Adrenal gland (tissue), 12 donors: ENCODE measurements around the gene SOBP. TPM values are rescaled to one million over a fixed set of nuclear protein-coding genes. Genes with fewer than 3 reads are reported as not detected.

Source experiments
- DNase-seq, 7 donors: peaks; one replicate each; pipeline ENCODE4 v3.0.0-alpha.2; 2019 to 2020
- H3K27ac ChIP-seq, 5 donors: fragments of 200-600 bp; sonication (generic) in 4 of 5; 1 replicate in 3 of 5; 2 replicates in 2 of 5; pipeline versions ENCODE4 v1.5.1 to v1.8.0; 2016 to 2020; ENCODE audit warnings: mild to moderate bottlenecking in 1 of 5
- H3K27me3 ChIP-seq: fragments of 200-600 bp; 2 replicates; pipeline ENCODE4 v1.8.0; 2021
- H3K36me3 ChIP-seq, 2 donors: fragments of 200-600 bp; replicated peaks in 1 of 2; 1 replicate in 1 of 2; 2 replicates in 1 of 2; pipeline versions ENCODE4 v1.5.1 to v1.8.0; 2018 to 2022
- H3K4me1 ChIP-seq, 2 donors: fragments of 200-600 bp; replicated peaks in 1 of 2; 1 replicate in 1 of 2; 2 replicates in 1 of 2; pipeline versions ENCODE4 v1.5.1 to v1.8.0; 2018 to 2021
- H3K4me3 ChIP-seq, 4 donors: fragments of 200-600 bp; sonication (generic) in 3 of 4; one replicate each; pipeline ENCODE4 v1.5.1; 2016 to 2018
- H3K9me3 ChIP-seq, 3 donors: fragments of 200-600 bp; sonication (generic) in 1 of 3; replicated peaks in 1 of 3; 1 replicate in 2 of 3; 2 replicates in 1 of 3; pipeline versions ENCODE4 v1.5.1 to v1.8.0; 2016 to 2021
- CTCF ChIP-seq, 6 experiments: fragments of 450-650 bp in 4 of 6; fragments of 200-600 bp in 2 of 6; sonication (generic) in 1 of 6; IDR thresholded peaks; 1 replicate in 5 of 6; 2 replicates in 1 of 6; pipeline versions ENCODE4 v1.5.1 to v1.8.0; 2016 to 2021; ENCODE audit warnings: antibody characterized with exemption in 6 of 6, mild to moderate bottlenecking in 2 of 6, moderate library complexity in 1 of 6
- POLR2A ChIP-seq, 2 donors: fragments of 450-650 bp; IDR thresholded peaks; one replicate each; pipeline ENCODE4 v1.6.1; 2017; ENCODE audit warnings: antibody characterized with exemption in 2 of 2, mild to moderate bottlenecking in 2 of 2, moderate library complexity in 1 of 2
- WGBS, 4 donors: extraction: QIAGEN DNeasy Blood & Tissue Kit in 2 of 4; methylation state at CpG; one replicate each; pipeline versions ENCODE4 v1.1.5 to v1.1.7; 2013 to 2017; 5-methylcytosine and 5-hydroxymethylcytosine counted together
- intact Hi-C, 2 donors: fragments of 100-400 bp; cut with DNase I; formaldehyde crosslinking; loops; one replicate each; pipeline versions ENCODE4 v1.14.1 to v1.15.0; 2022 to 2023
- polyA plus RNA-seq, 3 donors: library from polyadenylated mRNA; stranded (reverse); fragments of 200-250 nt in 2 of 3; fragments of 350-450 nt in 1 of 3; fragmentation: Illumina TruSeq in 1 of 3; extraction: RNeasy Lipid Tissue Mini Kit (QIAGEN cat#74804) in 1 of 3; gene quantifications; one replicate each; pipeline ENCODE4 v1.2.3, GENCODE V29; 2013 to 2014
- total RNA-seq, 9 donors: library from RNA; depleted of rRNA in 4 of 9; stranded (reverse); fragments of >200 nt in 4 of 9; fragments of 120-200 nt in 1 of 9; fragmentation: NEBNext Ultra II Directional in 1 of 9; extraction: Animal tissue kit (Norgen Biotek cat#: 25700) in 1 of 9; gene quantifications; one replicate each; pipeline versions ENCODE4 v1.1.0 to v1.2.4, GENCODE V29; 2013 to 2023
- donor health status: healthy with polysubstance abuse.
- donor health status: Bipolar disorder and iron deficiency.
- donor health status: DM: yes; HTN: yes; CAD: no.
- donor health status: DM: no; HTN: no; CAD: no.
- donor health status: DM: no; HTN: no; CAD: no.
- donor health status: DM: yes; HTN: yes; CAD: no.

SOBP gene
- total and polyA plus RNA-seq, 12 donors, result 5.6 to 25.6 (median 12.5) TPM

DNA sequence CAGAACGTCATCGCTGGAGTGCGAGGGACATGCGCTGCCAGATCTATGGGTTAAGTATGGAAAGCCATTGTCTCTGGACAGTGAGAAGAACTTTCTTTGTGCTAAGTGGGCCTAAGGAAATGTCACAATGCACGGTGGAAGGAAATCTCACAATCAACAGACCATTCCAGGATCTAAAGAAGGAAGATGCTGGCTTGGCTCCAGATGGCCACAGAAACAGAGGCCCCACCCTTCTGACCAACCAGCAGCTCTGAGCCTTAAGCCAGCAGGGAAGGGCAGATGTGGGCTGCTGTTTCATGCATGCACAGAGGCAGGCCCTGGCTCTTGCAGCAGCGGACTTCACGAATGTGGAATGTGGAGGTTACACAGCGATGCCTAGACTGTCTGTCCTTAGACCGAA, 156.3 kb downstream of the SOBP start:
- Histone ChIP-seq H3K4me3 (no peak overlapping the region), H3K36me3 (no peaks in the 10 kb centered on the region), H3K27me3 (no peaks in the 10 kb centered on the region), H3K9me3 (no peaks in the 10 kb centered on the region), H3K27ac (no peak overlapping the region), H3K4me1 (peaks cover 4 to 15% of the 10 kb centered on the region in 2 donors)
- intact Hi-C loops, result no loop called here
- 77 to 80% (median 78%) methylated on average over 9 of the region's 9 CpGs for WGBS, 4 donors
- TF ChIP-seq POLR2A (IDR thresholded peaks at IDR 0.05), result no peak
- no peak for TF ChIP-seq CTCF (IDR thresholded peaks at IDR 0.05)
- DNase-seq, result peak in 2 of 7 donors; percentile 44 to 49

- Histone ChIP-seq H3K4me3 (no peak overlapping the region), H3K27me3 (no peaks in the 10 kb centered on the region), H3K9me3 (no peaks in the 10 kb centered on the region), H3K4me1 (peaks cover 4 to 15% of the 10 kb centered on the region in 2 donors), H3K36me3 (no peaks in the 10 kb centered on the region), H3K27ac (no peak overlapping the region)
- 92 to 97% (median 95%) methylated on average over 2 of the region's 2 CpGs for WGBS, 4 donors
- no peak for DNase-seq
- TF ChIP-seq POLR2A (IDR thresholded peaks at IDR 0.05) (no peak), CTCF (IDR thresholded peaks at IDR 0.05) (no peak)
- intact Hi-C loops, result no loop called here
Observed at GRCh38 chr6:107646776-107647438, 157.0 kb downstream of the SOBP start.

GRCh38 chr6:107647439-107647948, 157.6 kb downstream of the SOBP start:
- no peak for DNase-seq
- no peaks in the 10 kb centered on the region for H3K27me3 ChIP-seq
- no peak overlapping the region for H3K4me3 ChIP-seq
- H3K4me1 ChIP-seq, result peaks cover 4 to 20% of the 10 kb centered on the region in 2 donors
- no peaks in the 10 kb centered on the region for H3K9me3 ChIP-seq
- H3K36me3 ChIP-seq, result no peaks in the 10 kb centered on the region
- no peak overlapping the region for H3K27ac ChIP-seq
- intact Hi-C loops, result no loop called here
- TF ChIP-seq CTCF (IDR thresholded peaks at IDR 0.05) (no peak), POLR2A (IDR thresholded peaks at IDR 0.05) (no peak)
- WGBS, 4 donors, result 89 to 92% (median 91%) methylated on average over 9 of the region's 9 CpGs

DNA sequence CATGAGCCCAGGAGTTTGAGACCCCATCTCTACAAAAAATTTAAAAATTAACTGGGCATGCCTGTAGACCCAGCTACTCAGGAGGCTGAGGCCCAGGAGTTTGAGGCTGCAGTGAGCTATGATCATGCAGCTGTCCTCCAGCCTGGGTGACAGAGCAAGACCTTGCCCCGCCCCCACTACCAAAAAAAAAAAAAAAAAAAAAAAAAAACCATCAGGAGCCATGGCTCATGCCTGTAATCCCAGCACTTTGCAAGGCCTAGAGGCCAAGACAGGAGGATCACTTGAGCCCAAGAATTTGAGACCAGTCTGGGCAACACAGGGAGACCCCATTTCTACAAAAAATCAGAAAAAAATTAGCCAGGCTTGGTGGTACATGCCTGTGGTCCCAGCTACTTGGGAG, 159.1 kb downstream of the SOBP start:
- peaks cover 4 to 33% of the 10 kb centered on the region in 2 donors for H3K4me1 ChIP-seq
- DNase-seq, result no peak
- no peaks in the 10 kb centered on the region for H3K27me3 ChIP-seq
- no peak overlapping the region for H3K27ac ChIP-seq
- WGBS, 4 donors, result 88 to 100% (median 93%) methylated on average over 1 of the region's 1 CpG
- TF ChIP-seq CTCF (IDR thresholded peaks at IDR 0.05), result no peak
- no peak for TF ChIP-seq POLR2A (IDR thresholded peaks at IDR 0.05)
- H3K9me3 ChIP-seq, result no peaks in the 10 kb centered on the region
- H3K4me3 ChIP-seq, result no peak overlapping the region
- intact Hi-C loops, result no loop called here
- H3K36me3 ChIP-seq, result no peaks in the 10 kb centered on the region
